GM12878 (cell line): ENCODE results near the gene INPP5D. TPM values are rescaled to one million over a fixed set of nuclear protein-coding genes. Genes with fewer than 3 reads are reported as not detected.
A peak's percentile ranks its signal among the peaks of the same experiment; 100 is the strongest.

ENCODE experiments used
- BHLHE40 ChIP-seq, 2 experiments: fragments of 450-650 bp in 1 of 2; IDR thresholded peaks; 2 replicates each; pipeline ENCODE4 v1.6.1; 2011 to 2017; ENCODE audit warnings: low read depth in 2 of 2, borderline replicate concordance in 1 of 2, improper control_type of control experiment in 1 of 2, low read length in 1 of 2, mild to moderate bottlenecking in 1 of 2
- GATAD2B ChIP-seq: fragments of 450-650 bp; conservative IDR thresholded peaks from 2 replicates; pipeline ENCODE4 v1.6.1; 2017; ENCODE audit warnings: low read depth, mild to moderate bottlenecking, moderate library complexity
- IKZF2 ChIP-seq, 2 experiments: fragments of 450-650 bp; IDR thresholded peaks; 2 replicates each; pipeline ENCODE4 v1.6.1; 2017; ENCODE audit warnings: mild to moderate bottlenecking in 2 of 2, moderate library complexity in 2 of 2
- LARP7 ChIP-seq: fragments of 450-650 bp; IDR thresholded peaks from 2 replicates; pipeline ENCODE4 v1.6.1; 2017; ENCODE audit warnings: mild to moderate bottlenecking
- MTA2 ChIP-seq: fragments of 450-650 bp; IDR thresholded peaks from 2 replicates; pipeline ENCODE4 v1.6.1; 2016; ENCODE audit warnings: low read depth, mild to moderate bottlenecking, moderate library complexity
- RB1 ChIP-seq: fragments of 450-650 bp; formaldehyde crosslinking; IDR thresholded peaks from 2 replicates; pipeline ENCODE4 v1.6.1; 2017; ENCODE audit warnings: mild to moderate bottlenecking, borderline replicate concordance
- SIX5 ChIP-seq: IDR thresholded peaks from 2 replicates; pipeline ENCODE4 v1.6.1; 2011; ENCODE audit warnings: mild to moderate bottlenecking, low read depth, low read length, moderate library complexity; ENCODE audit not compliant: severe bottlenecking
- TCF7 ChIP-seq: IDR thresholded peaks from 2 replicates; pipeline ENCODE4 v1.6.1; 2014; ENCODE audit warnings: antibody characterized with exemption, borderline replicate concordance
- polyA plus RNA-seq, 11 experiments: library from polyadenylated mRNA; depleted of rRNA in 4 of 11; unstranded in 6 of 11; stranded (reverse) in 5 of 11; fragments of >200 nt; fragmentation: Nextera tagmentation in 4 of 11; fragmentation: Illumina TruSeq in 1 of 11; extraction: Ambion mirVana in 4 of 11; extraction: Trizol in 1 of 11; gene quantifications; 1 replicate in 1 of 11; 2 replicates in 10 of 11; pipeline versions ENCODE4 v1.2.1 to v1.2.3, GENCODE V29; 2011 to 2016; ENCODE audit warnings: inconsistent platforms in 2 of 11, missing spikeins in 2 of 11, low read depth in 1 of 11
- total RNA-seq, 4 experiments: library from RNA; depleted of rRNA in 3 of 4; stranded (reverse); fragments of >200 nt in 3 of 4; fragmentation: Illumina TruSeq in 1 of 4; extraction: Trizol in 1 of 4; gene quantifications; 2 replicates each; pipeline versions ENCODE4 v1.2.1 to v1.2.3, GENCODE V29; 2013 to 2021
- TF ChIP-seq, protein P1 (sequence below): IDR thresholded peaks from 2 replicates; pipeline ENCODE4 v1.6.1; 2012; ENCODE audit warnings: low read depth, low read length, improper control_type of control experiment
- TF ChIP-seq, protein P2 (sequence below): IDR thresholded peaks from 2 replicates; pipeline ENCODE4 v1.6.1; 2011; ENCODE audit warnings: low read depth, low read length, improper control_type of control experiment, borderline replicate concordance
- TF ChIP-seq, protein P3 (sequence below): fragments of 450-650 bp; IDR thresholded peaks from 2 replicates; pipeline ENCODE4 v1.6.1; 2017; ENCODE audit warnings: low read depth, mild to moderate bottlenecking, moderate library complexity
- TF ChIP-seq, protein P4 (sequence below): IDR thresholded peaks from 2 replicates; pipeline ENCODE4 v1.6.1; 2012; ENCODE audit warnings: low read depth, low read length, improper control_type of control experiment

Gene INPP5D
- total and polyA plus RNA-seq, 10 of the 15 experiments (the other 5 are each of a cell fraction or from before 2014, with no cell fraction given), result 11.8 to 139 (median 88.8) TPM

DNA sequence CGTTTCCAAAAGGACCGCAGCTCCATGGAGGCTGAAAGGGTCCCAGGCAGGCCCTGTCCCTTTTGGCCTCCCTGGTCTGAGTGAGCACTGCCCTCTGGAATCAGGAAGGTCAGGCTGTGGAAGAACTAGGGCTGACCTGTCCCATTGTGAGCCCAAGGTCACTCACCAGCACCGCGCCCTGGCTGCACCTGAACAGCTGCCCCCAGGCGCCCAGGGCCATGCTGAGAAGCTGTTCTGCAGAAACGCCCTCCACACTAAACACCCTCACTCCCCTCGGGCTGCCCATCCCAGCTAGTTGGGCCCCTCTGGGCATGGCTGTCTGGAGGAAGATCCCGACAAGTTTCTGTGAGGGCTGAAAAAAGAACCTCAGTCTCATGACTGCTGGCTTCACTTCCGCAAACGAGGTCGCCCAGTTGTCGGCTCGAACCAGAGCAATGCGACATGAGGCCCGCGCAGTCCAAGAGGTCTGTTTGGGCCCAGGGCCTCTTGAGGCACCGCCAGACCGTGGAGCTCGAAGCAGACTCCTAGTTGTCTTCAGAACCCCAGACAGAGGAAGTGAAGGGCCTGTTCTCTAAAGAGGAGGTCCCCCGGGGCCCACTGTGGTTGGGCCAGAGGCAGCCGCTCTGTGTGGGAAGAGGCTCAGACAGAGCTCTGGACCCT lies 64.4 kb downstream of the INPP5D start (continued):
- 0 out of 2 replicates have a peak, but pooled peaks have one; percentile 36 for TF ChIP-seq GATAD2B
- peak; percentile 43; the same call in 1 of the 2 replicates for TF ChIP-seq RB1
- TF ChIP-seq, protein P1, sequence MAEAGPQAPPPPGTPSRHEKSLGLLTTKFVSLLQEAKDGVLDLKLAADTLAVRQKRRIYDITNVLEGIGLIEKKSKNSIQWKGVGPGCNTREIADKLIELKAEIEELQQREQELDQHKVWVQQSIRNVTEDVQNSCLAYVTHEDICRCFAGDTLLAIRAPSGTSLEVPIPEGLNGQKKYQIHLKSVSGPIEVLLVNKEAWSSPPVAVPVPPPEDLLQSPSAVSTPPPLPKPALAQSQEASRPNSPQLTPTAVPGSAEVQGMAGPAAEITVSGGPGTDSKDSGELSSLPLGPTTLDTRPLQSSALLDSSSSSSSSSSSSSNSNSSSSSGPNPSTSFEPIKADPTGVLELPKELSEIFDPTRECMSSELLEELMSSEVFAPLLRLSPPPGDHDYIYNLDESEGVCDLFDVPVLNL, result no peak
- TF ChIP-seq IKZF2 (IDR thresholded peaks at IDR 0.05), result peak; percentile 59 to 61; a peak in 3 of 4 replicates
- TF ChIP-seq SIX5, result no peak
- TF ChIP-seq, protein P2, sequence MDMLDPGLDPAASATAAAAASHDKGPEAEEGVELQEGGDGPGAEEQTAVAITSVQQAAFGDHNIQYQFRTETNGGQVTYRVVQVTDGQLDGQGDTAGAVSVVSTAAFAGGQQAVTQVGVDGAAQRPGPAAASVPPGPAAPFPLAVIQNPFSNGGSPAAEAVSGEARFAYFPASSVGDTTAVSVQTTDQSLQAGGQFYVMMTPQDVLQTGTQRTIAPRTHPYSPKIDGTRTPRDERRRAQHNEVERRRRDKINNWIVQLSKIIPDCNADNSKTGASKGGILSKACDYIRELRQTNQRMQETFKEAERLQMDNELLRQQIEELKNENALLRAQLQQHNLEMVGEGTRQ, result no peak
- TF ChIP-seq, protein P3, sequence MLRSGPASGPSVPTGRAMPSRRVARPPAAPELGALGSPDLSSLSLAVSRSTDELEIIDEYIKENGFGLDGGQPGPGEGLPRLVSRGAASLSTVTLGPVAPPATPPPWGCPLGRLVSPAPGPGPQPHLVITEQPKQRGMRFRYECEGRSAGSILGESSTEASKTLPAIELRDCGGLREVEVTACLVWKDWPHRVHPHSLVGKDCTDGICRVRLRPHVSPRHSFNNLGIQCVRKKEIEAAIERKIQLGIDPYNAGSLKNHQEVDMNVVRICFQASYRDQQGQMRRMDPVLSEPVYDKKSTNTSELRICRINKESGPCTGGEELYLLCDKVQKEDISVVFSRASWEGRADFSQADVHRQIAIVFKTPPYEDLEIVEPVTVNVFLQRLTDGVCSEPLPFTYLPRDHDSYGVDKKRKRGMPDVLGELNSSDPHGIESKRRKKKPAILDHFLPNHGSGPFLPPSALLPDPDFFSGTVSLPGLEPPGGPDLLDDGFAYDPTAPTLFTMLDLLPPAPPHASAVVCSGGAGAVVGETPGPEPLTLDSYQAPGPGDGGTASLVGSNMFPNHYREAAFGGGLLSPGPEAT, result peak; percentile 53; the same call in 1 of the 2 replicates
- TF ChIP-seq, protein P4, sequence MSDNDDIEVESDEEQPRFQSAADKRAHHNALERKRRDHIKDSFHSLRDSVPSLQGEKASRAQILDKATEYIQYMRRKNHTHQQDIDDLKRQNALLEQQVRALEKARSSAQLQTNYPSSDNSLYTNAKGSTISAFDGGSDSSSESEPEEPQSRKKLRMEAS, result peak; percentile 76; the same call in 1 of the 2 replicates
- no peak for TF ChIP-seq TCF7
- TF ChIP-seq LARP7, result no peak
- TF ChIP-seq MTA2, result peak; percentile 55; the same call in 1 of the 2 replicates
- peak; percentile 22 to 77; a peak in 2 of 4 replicates for TF ChIP-seq BHLHE40 (IDR thresholded peaks at IDR 0.05; ENCODE audit: borderline replicate concordance in 1 of 2, low read depth in 2 of 2, low read length in 1 of 2)
